Calu3 (cell line): Measurements from ENCODE around the gene NEK9. TPM values are rescaled to one million over a fixed set of nuclear protein-coding genes. Genes with fewer than 3 reads are reported as not detected.

Source experiments
- BruUV-seq: library from RNA; stranded (reverse); fragments of 400-500 nt; replicated peaks from 2 replicates; lab custom pipeline; 2021; lab: Mats Ljungman, UMichigan
- CTCF ChIA-PET: fragments of 300-600 bp; sonication (Branson Sonifier 250); formaldehyde crosslinking; loops from one replicate; lab custom pipeline; 2022; ENCODE audit warnings: antibody characterized with exemption; lab: Charles Lee
- DNase-seq: peaks from one replicate; pipeline ENCODE4 v3.0.0; 2022
- H3K27ac Mint-ChIP-seq: one replicate; pipeline ENCODE4 v1.8.0; 2022; ENCODE audit warnings: mixed read lengths; ENCODE audit not compliant: unreplicated experiment
- H3K27me3 Mint-ChIP-seq: one replicate; pipeline ENCODE4 v1.8.0; 2022; ENCODE audit warnings: mixed read lengths; ENCODE audit not compliant: unreplicated experiment
- H3K36me3 Mint-ChIP-seq: one replicate; pipeline ENCODE4 v1.8.0; 2022; ENCODE audit warnings: mild to moderate bottlenecking, moderate library complexity, mixed read lengths; ENCODE audit not compliant: insufficient read depth, unreplicated experiment
- H3K4me1 Mint-ChIP-seq: one replicate; pipeline ENCODE4 v1.8.0; 2022; ENCODE audit warnings: mild to moderate bottlenecking, low read depth, mixed read lengths; ENCODE audit not compliant: unreplicated experiment
- H3K4me3 Mint-ChIP-seq: one replicate; pipeline ENCODE4 v1.8.0; 2022; ENCODE audit warnings: mild to moderate bottlenecking, low read depth, moderate library complexity, mixed read lengths; ENCODE audit not compliant: unreplicated experiment
- H3K9me3 Mint-ChIP-seq: one replicate; pipeline ENCODE4 v1.8.0; 2022; ENCODE audit warnings: low read depth, mixed read lengths; ENCODE audit not compliant: unreplicated experiment
- CTCF ChIP-seq: fragments of 200-600 bp; IDR thresholded peaks from one replicate; pipeline ENCODE4 v1.8.0; 2022; ENCODE audit warnings: antibody characterized with exemption; ENCODE audit not compliant: unreplicated experiment
- intact Hi-C: fragments of 100-400 bp; cut with micrococcal nuclease; formaldehyde crosslinking; loops from one replicate; pipeline ENCODE4 v1.10.0; 2022; ENCODE audit not compliant: unreplicated experiment
- total RNA-seq: library from RNA; stranded (reverse); gene quantifications from 2 replicates; pipeline ENCODE4 v1.2.3, GENCODE V29; 2022

Gene NEK9
- total RNA-seq, 1 experiment from 2014 or later, result 63.4 TPM

GRCh38 chr14:75109877-75110276 lies 17.0 kb downstream of the NEK9 start:
- Mint-ChIP-seq H3K9me3 (no peaks in the 10 kb centered on the region), H3K27me3 (no peaks in the 10 kb centered on the region), H3K27ac (no peak overlapping the region), H3K36me3 (no peaks in the 10 kb centered on the region), H3K4me3 (no peak overlapping the region), H3K4me1 (no peaks in the 10 kb centered on the region)
- DNase-seq, result no peak
- CTCF ChIA-PET, result no interaction called here
- no TSS peak for BruUV-seq
- intact Hi-C loops, result no loop called here
- TF ChIP-seq CTCF, result no peak

- H3K4me3 Mint-ChIP-seq, result no peak overlapping the region
- no peaks in the 10 kb centered on the region for H3K9me3 Mint-ChIP-seq
- intact Hi-C loops, result no loop called here
- no peak for TF ChIP-seq CTCF
- no peaks in the 10 kb centered on the region for H3K27me3 Mint-ChIP-seq
- CTCF ChIA-PET, result interaction anchor here (0.7 kb wide), 1 partner anchor 726 kb away, joined by 4 read pairs; no protein-coding TSS in a partner anchor
- no peaks in the 10 kb centered on the region for H3K4me1 Mint-ChIP-seq
- peaks cover 9% of the 10 kb centered on the region for H3K36me3 Mint-ChIP-seq
- no peak for DNase-seq
- H3K27ac Mint-ChIP-seq, result no peak overlapping the region
- BruUV-seq, result no TSS peak
Measured at GRCh38 chr14:75107186-75107585, 19.7 kb downstream of the NEK9 start.

- Mint-ChIP-seq H3K36me3 (peaks cover 21% of the 10 kb centered on the region), H3K27ac (no peak overlapping the region), H3K4me1 (no peaks in the 10 kb centered on the region), H3K9me3 (no peaks in the 10 kb centered on the region), H3K4me3 (no peak overlapping the region), H3K27me3 (no peaks in the 10 kb centered on the region)
- DNase-seq, result no peak
- no peak for TF ChIP-seq CTCF
- intact Hi-C loops, result no loop called here
- BruUV-seq, result no TSS peak
- CTCF ChIA-PET, result no interaction called here
Measured at GRCh38 chr14:75101491-75101890, 25.4 kb downstream of the NEK9 start.

GRCh38 chr14:75098682-75099081 lies 28.2 kb downstream of the NEK9 start:
- Mint-ChIP-seq H3K36me3 (peaks cover 21% of the 10 kb centered on the region), H3K27me3 (no peaks in the 10 kb centered on the region), H3K9me3 (no peaks in the 10 kb centered on the region), H3K4me1 (no peaks in the 10 kb centered on the region), H3K27ac (no peak overlapping the region), H3K4me3 (no peak overlapping the region)
- TF ChIP-seq CTCF, result no peak
- CTCF ChIA-PET, result no interaction called here
- BruUV-seq, result no TSS peak
- intact Hi-C loops, result no loop called here
- DNase-seq, result no peak
